PFSK-1 (cell line): ENCODE measurements around the gene FOXO1.

ENCODE experiments used
- FOXP2 ChIP-seq: optimal IDR thresholded peaks from 2 replicates; pipeline ENCODE3; 2011; ENCODE audit warnings: borderline replicate concordance, control low read depth, inconsistent platforms; ENCODE audit not compliant: insufficient read depth; ENCODE audit errors: extremely low read length, extremely low read depth
- POLR2AphosphoS5 ChIP-seq: IDR thresholded peaks from 2 replicates; pipeline ENCODE4 v1.6.1; 2012; ENCODE audit warnings: low read depth, mild to moderate bottlenecking, control low read depth, low read length, moderate library complexity
- SIN3A ChIP-seq: IDR thresholded peaks from 2 replicates; pipeline ENCODE4 v1.6.1; 2012; ENCODE audit warnings: mild to moderate bottlenecking, low read length, moderate library complexity, borderline replicate concordance; ENCODE audit not compliant: insufficient read depth
- TAF1 ChIP-seq: IDR thresholded peaks from 2 replicates; pipeline ENCODE4 v1.6.1; 2012; ENCODE audit warnings: low read length, control low read depth, borderline replicate concordance; ENCODE audit not compliant: insufficient read depth
- TF ChIP-seq, protein P1 (sequence below), 2 experiments: IDR thresholded peaks; 2 replicates each; pipeline versions ENCODE4 v1.6.1 to v1.8.0; 2011 to 2012; ENCODE audit warnings: low read depth in 2 of 2, low read length in 2 of 2, control low read depth in 1 of 2, inconsistent platforms in 1 of 2, mild to moderate bottlenecking in 1 of 2, moderate library complexity in 1 of 2; ENCODE audit not compliant: insufficient read depth in 1 of 2

The FOXO1 gene

DNA sequence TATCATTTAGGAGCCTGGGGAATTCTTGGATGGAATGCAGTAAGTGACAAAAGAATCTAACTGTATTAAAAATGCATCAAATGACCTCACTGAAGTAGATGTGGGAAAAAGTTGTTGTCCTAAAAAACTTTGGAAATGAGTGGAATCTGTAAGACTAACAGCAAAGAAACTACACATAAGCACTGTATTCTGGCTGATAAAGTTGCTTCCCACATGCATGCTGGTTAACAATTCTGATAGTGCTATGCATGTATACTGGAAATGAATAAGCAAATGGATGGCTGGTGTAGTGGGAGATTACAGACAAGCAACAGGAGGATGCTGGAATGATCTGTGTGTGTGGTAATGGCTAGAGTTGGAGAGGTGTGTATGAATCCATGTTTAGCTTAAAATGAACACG, 138.5 kb downstream of the FOXO1 start:
- no peak for TF ChIP-seq FOXP2
- no peak for TF ChIP-seq POLR2AphosphoS5
- TF ChIP-seq, protein P1, sequence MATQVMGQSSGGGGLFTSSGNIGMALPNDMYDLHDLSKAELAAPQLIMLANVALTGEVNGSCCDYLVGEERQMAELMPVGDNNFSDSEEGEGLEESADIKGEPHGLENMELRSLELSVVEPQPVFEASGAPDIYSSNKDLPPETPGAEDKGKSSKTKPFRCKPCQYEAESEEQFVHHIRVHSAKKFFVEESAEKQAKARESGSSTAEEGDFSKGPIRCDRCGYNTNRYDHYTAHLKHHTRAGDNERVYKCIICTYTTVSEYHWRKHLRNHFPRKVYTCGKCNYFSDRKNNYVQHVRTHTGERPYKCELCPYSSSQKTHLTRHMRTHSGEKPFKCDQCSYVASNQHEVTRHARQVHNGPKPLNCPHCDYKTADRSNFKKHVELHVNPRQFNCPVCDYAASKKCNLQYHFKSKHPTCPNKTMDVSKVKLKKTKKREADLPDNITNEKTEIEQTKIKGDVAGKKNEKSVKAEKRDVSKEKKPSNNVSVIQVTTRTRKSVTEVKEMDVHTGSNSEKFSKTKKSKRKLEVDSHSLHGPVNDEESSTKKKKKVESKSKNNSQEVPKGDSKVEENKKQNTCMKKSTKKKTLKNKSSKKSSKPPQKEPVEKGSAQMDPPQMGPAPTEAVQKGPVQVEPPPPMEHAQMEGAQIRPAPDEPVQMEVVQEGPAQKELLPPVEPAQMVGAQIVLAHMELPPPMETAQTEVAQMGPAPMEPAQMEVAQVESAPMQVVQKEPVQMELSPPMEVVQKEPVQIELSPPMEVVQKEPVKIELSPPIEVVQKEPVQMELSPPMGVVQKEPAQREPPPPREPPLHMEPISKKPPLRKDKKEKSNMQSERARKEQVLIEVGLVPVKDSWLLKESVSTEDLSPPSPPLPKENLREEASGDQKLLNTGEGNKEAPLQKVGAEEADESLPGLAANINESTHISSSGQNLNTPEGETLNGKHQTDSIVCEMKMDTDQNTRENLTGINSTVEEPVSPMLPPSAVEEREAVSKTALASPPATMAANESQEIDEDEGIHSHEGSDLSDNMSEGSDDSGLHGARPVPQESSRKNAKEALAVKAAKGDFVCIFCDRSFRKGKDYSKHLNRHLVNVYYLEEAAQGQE (IDR thresholded peaks at IDR 0.05; ENCODE audit: insufficient read depth in 1 of 2, low read depth in 2 of 2, low read length in 2 of 2), result no peak
- no peak for TF ChIP-seq TAF1
- TF ChIP-seq SIN3A, result no peak

DNA sequence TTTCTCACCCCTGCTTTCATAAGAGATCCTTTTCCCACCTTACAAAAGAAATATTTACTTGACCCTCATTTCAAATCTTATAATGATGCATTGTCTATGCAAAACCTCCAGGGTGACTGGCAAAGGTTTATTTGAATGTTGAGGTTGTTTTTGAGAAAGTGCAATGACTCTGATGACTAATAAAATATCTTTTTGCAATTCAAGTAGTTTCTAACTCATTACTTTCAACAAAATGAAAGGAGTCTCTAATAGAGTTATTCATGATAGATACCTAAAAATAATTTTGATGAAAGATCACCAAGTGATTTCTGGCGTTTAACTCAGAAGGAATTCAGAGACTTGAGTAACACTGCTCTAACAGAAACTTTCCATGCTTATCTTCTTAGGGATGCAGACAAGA, 144.2 kb downstream of the FOXO1 start:
- TF ChIP-seq, protein P1 (IDR thresholded peaks at IDR 0.05; ENCODE audit: insufficient read depth in 1 of 2, low read depth in 2 of 2, low read length in 2 of 2), result no peak
- TF ChIP-seq SIN3A, result no peak
- no peak for TF ChIP-seq POLR2AphosphoS5
- no peak for TF ChIP-seq FOXP2
- TF ChIP-seq TAF1, result no peak

DNA sequence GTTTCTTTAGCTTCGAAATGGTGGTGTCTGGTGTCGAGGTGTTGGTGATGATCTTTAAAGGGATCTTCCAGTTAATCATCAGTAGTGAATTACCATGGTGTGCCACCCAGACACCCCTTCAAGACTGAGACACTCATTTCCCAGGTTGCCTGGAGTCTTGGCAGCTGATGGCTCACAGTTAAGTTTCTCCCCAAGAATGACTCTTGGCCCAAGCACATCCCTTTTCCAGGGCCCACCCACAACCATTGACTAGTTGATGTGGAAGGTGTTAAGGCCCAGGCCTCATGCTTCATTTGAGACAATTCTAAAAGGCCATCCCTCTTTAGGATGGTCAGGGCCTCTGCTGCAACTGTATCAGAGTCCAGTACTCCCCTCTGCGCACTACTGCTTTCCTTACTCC, 145.5 kb downstream of the FOXO1 start:
- TF ChIP-seq POLR2AphosphoS5 (no peak), FOXP2 (no peak), SIN3A (no peak), TAF1 (no peak)
- TF ChIP-seq, protein P1 (IDR thresholded peaks at IDR 0.05; ENCODE audit: insufficient read depth in 1 of 2, low read depth in 2 of 2, low read length in 2 of 2), result no peak

DNA sequence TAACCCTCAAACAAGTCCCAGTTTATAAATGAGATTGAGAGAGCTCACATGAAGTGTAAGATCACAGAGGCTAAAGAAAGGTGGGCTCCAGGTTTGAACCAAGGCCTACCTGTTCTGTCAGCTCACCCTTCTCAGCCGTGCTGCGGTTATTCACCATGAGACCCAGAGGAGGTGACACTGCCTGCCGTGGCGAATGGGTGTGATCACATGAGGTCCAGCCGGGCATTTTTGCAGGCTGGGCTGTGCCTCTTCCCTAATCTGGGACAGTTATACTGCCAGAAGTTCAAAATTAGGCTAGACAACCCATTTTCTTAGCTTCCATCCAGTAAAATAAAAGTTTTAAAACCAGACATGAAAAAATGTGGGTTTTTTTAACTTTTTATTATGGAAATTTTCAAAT, 146.8 kb downstream of the FOXO1 start:
- TF ChIP-seq SIN3A (no peak), TAF1 (no peak), FOXP2 (no peak), POLR2AphosphoS5 (no peak)
- TF ChIP-seq, protein P1 (IDR thresholded peaks at IDR 0.05; ENCODE audit: insufficient read depth in 1 of 2, low read depth in 2 of 2, low read length in 2 of 2), result no peak

DNA sequence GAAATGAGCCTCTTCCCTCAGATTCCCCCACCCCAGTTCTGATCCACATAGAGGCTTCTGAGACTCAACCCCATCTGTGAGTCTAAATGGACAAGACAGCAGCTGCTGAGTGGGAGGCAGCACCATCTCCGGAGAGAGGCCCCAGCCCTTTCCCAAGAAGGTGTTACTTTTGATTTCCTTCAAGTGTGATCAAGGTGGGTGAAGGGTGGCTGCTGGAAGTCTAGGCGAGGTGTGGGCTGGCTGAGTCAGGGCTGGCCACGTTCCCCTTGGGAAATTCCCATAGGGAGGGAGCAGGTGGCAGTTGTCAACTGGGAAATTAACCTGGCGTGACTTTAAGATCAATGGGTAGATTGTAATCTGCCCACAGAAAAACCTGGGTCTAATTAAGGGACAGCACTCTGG, 148.0 kb downstream of the FOXO1 start:
- TF ChIP-seq, protein P1 (IDR thresholded peaks at IDR 0.05; ENCODE audit: insufficient read depth in 1 of 2, low read depth in 2 of 2, low read length in 2 of 2), result no peak
- TF ChIP-seq SIN3A, result no peak
